ENCODE results near the gene SEC16A. TPM values are rescaled to one million over a fixed set of nuclear protein-coding genes. Genes with fewer than 3 reads are reported as not detected.

Gene SEC16A, protein sequence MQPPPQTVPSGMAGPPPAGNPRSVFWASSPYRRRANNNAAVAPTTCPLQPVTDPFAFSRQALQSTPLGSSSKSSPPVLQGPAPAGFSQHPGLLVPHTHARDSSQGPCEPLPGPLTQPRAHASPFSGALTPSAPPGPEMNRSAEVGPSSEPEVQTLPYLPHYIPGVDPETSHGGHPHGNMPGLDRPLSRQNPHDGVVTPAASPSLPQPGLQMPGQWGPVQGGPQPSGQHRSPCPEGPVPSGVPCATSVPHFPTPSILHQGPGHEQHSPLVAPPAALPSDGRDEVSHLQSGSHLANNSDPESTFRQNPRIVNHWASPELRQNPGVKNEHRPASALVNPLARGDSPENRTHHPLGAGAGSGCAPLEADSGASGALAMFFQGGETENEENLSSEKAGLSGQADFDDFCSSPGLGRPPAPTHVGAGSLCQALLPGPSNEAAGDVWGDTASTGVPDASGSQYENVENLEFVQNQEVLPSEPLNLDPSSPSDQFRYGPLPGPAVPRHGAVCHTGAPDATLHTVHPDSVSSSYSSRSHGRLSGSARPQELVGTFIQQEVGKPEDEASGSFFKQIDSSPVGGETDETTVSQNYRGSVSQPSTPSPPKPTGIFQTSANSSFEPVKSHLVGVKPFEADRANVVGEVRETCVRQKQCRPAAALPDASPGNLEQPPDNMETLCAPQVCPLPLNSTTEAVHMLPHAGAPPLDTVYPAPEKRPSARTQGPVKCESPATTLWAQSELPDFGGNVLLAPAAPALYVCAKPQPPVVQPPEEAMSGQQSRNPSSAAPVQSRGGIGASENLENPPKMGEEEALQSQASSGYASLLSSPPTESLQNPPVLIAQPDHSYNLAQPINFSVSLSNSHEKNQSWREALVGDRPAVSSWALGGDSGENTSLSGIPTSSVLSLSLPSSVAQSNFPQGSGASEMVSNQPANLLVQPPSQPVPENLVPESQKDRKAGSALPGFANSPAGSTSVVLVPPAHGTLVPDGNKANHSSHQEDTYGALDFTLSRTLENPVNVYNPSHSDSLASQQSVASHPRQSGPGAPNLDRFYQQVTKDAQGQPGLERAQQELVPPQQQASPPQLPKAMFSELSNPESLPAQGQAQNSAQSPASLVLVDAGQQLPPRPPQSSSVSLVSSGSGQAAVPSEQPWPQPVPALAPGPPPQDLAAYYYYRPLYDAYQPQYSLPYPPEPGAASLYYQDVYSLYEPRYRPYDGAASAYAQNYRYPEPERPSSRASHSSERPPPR (N-terminal part only)
- total RNA-seq, result 36.0 and 40.9 TPM in 2 replicates

DNA sequence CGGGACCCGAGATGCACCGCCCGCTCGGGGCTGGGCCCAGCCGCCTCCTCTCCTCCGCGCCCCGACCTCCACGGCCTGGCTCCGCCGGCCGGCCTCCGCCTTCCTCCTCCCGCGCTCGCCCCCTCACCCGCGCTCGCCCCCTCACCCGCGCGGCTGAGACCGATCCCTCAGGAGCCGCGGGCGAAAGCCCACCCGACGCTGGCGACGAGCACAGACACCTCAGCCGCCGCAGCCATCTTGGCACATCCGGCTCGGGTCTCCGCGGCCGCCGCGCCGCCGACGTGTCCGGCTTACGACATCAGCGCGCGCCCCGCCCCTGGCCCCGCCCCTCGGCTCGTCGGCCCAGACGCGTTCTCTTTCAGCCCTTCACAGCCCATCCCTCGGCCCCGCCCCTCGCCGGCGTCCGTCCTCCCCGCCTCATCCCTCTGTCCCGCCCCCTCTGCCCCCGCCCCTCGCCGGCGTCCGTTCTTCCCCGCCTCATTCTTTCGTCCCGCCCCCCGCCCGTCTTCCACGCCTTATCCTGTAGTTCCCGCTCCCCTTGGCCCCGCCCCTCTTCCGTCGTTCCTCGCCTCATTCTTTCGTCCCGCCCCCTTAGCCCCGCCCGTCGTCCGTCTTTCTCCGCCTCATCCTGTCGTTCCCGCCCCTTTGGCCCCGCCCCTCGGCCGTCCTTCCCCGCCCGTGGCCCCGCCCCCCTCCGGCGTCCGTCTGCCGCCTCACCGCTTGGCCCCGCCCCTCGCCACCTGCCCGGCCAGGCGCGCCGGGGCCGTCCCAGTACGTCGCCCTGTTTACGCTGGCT, at the start of gene SEC16A:
TSS of gene SEC16A (minus strand) at position 248 of the 796 bp plus-strand sequence. CDS start 5,425 bp downstream, outside the sequence.

DNA sequence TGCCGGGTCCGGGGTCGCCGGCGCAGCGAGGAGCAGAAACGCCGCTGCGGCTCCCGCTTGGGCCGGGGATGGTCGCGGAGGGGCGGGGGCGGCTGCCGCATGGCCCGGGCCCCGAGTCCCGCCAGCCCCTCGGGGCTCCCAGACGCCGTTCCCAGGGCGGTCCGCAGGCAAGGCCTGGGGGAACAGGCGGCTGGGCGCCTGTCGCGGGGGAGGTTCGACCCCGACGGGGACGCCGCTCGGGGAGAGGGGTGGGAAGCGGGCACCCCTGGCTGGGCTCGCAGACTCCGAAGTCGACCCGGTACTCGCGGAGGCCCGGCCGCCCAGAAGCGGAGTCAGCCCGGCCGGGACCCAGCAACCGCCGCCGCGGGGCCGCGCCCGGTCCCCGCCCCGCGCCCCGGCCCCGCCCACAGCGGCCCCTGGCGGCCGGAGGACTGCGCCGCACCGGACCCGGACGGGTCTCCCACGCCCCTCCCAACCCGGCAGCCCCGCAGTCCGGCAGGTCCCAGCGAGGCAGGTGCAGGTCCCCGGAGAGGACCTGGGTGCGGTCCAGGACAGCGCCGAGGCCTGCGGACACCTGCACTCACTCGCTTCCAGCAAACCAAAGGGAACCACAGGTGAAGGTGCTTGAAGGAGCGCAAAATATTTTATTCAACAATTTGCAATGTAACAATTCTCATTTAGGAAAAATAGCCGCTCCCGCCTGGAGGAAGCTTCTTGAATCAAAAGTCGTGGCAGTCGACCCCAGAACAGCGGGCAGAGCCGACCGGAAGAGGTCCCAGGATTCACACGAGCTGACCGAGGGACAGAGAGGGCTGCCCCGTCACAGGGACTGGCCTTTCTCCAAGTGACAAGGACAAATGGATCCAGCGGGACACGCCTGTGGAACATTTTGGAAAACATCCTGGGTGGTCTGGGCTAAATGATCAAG, 43.1 kb downstream of the SEC16A start, which contains the start of gene INPP5E:
TSS of gene INPP5E (minus strand) at position 365 of the 928 bp plus-strand sequence. CDS start 426 bp downstream, outside the sequence.

DNA sequence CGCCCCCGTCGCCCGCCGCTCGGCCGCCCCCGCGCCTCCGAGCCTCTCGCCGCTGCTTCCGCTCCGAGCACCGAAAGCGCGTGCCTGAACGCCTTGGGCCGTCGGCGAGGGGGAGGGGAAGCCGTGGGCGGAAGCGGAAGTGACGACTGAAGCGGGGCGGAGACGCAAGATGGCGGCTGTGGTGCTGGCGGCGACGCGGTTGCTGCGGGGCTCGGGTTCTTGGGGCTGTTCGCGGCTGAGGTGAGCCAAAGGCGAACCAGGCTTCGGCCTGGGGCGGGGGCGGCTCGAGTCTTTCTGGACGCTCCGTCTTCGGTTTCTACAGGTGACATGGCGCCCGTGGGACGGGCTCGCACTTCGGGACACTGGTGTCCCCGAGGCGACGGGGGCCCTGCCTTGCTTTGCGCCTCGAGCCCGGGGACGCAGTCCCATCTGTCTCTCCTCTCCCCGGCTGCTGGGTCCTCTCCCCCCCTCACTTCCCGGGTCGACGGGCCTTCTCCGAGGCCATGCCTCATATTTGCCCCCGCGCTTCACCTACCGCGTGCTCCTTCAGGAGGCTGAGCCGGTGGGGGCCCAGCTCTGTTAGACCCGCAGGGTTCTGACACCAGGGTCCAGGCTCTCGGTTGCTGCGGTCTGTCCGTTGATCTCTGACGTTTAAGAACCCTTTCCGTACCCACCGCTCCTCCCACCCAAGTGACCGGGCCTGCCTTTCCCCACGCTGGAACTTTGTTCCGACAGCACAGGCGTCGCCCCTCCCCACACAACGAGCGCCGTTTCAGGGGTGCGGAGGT, 72.1 kb downstream of the SEC16A start, which contains the start of the genes ENTR1 and PMPCA:
TSS of gene ENTR1 (minus strand) at position 115 of the 788 bp plus-strand sequence. CDS start 217 bp downstream, outside the sequence.
TSS of gene PMPCA (plus strand) at position 159 of the 788 bp plus-strand sequence. CDS start at position 170, 11 bp downstream.

DNA sequence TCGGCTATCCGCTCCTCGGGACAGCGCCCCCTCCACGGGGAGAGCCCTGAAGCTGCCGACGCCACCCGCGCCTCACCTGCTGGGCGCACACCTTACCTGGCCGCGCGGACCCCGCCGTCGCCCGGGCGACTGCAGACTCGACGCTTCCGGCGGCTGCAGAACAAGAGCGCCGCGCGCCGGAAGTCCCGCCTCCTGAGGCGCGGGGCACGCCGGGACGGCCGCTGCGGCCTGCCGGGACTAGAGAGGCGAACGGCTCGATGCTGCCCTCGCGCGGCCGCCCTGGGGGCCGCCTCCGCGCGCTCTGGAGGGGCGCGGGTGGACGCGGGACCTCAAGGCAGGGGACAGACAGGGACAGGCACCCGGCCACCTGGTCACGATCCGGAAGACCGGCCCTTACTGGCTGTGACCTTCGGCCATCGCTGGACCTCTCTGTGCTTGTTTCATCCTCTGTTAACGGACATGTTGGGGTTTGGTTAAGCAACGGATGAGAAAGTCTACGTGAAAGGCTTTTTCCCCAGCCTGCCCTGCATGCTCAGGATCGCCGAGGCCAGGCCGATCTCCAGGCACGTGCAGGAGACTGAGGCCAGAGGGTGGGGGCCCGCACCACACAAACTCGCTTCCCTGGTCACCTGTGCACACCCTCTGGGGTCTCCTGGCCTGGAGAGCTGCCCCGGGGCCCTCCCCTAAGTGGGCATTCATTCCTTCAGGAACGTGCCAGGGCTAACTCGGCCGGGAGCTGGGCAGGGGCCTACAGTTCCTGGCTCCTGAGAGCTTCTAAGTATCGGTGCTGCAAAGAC, 82.6 kb downstream of the SEC16A start, which contains the start of gene SNAPC4:
TSS of gene SNAPC4 (minus strand) at position 133 of the 797 bp plus-strand sequence. CDS start 1,742 bp downstream, outside the sequence.

Other genes with a start within 250 kb of the SEC16A start
- gene QSOX2, start 237.2 kb downstream of the SEC16A start, total RNA-seq, result 15.2 and 17.0 TPM in 2 replicates
- not detected in 2 replicates for gene CCDC187, start 178.9 kb downstream of the SEC16A start, total RNA-seq
- gene GPSM1, start 155.5 kb downstream of the SEC16A start, total RNA-seq, result 69.5 and 81.3 TPM in 2 replicates
- gene DNLZ, start 119.3 kb downstream of the SEC16A start, total RNA-seq, result 32.6 and 49.3 TPM in 2 replicates
- 6.7 and 8.1 TPM in 2 replicates for gene CARD9, start 109.4 kb downstream of the SEC16A start, total RNA-seq
- 4.4 and 9.5 TPM in 2 replicates for gene SNAPC4, start 82.9 kb downstream of the SEC16A start, total RNA-seq
- 52.8 and 58.3 TPM in 2 replicates for gene ENTR1, start 72.4 kb downstream of the SEC16A start, total RNA-seq
- 66.8 and 68.9 TPM in 2 replicates for gene PMPCA, start 72.4 kb downstream of the SEC16A start, total RNA-seq
- 6.6 and 9.2 TPM in 2 replicates for gene INPP5E, start 43.2 kb downstream of the SEC16A start, total RNA-seq
- 12.9 and 14.4 TPM in 2 replicates for gene NOTCH1, start 63.0 kb upstream of the SEC16A start, total RNA-seq
- gene EGFL7, start 179.9 kb upstream of the SEC16A start, total RNA-seq, result 18.7 and 19.3 TPM in 2 replicates
- gene AGPAT2, start 204.4 kb upstream of the SEC16A start, total RNA-seq, result 64.7 and 73.2 TPM in 2 replicates
- gene DIPK1B, start 229.5 kb upstream of the SEC16A start, total RNA-seq, result 0.86 TPM in 1 of 2 replicates, not detected in the other